ENCODE results near the gene DUSP5.
"Not testable (repeated sequence)": the region's sequence is repeated elsewhere in the genome, so short reads cannot be mapped to it uniquely, and the experiment has no call there.

Gene DUSP5, protein sequence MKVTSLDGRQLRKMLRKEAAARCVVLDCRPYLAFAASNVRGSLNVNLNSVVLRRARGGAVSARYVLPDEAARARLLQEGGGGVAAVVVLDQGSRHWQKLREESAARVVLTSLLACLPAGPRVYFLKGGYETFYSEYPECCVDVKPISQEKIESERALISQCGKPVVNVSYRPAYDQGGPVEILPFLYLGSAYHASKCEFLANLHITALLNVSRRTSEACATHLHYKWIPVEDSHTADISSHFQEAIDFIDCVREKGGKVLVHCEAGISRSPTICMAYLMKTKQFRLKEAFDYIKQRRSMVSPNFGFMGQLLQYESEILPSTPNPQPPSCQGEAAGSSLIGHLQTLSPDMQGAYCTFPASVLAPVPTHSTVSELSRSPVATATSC

DNA sequence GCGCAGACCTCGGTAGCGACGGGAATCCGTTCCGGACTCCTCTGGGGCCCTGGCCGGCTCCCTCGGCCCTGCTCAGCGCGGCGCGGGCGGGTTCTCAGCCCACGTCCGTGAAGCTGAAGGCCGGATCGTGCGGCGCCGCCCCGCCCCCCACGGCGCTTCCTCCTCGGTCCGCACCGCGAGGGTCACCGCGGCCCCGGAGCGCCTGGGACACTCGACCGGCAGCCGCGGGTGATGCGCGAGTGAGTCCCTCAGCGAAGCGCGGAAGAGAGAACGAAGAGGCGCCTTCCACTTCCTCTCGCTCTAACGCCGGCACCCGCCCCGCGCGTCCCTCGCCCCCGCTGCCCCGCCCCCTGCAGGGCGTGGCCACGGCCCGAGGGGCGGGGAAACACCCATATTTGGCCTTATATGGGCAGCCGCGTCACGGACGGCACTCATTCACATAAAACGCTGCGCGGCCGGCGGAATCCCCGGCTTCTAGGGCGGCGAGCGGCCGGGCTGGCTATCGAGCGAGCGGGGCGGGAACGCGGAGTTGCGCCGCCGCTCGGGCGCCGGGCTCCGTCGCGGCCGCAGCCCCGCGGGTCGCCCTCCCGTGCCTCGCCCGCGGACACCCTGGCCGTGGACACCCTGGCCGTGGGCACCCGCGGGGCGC lies at the start of gene DUSP5:
DUSP5 (plus strand) TSS at position 470 of the 649 bp plus-strand sequence. CDS start 215 bp downstream, outside the sequence.
- in situ Hi-C loops (cut with MboI; ENCODE audit: low pct_unique_long_range_greater_than_20kb, low sequenced_read_pairs): no loop called here
- peak; percentile 91 for DNase-seq

DNA sequence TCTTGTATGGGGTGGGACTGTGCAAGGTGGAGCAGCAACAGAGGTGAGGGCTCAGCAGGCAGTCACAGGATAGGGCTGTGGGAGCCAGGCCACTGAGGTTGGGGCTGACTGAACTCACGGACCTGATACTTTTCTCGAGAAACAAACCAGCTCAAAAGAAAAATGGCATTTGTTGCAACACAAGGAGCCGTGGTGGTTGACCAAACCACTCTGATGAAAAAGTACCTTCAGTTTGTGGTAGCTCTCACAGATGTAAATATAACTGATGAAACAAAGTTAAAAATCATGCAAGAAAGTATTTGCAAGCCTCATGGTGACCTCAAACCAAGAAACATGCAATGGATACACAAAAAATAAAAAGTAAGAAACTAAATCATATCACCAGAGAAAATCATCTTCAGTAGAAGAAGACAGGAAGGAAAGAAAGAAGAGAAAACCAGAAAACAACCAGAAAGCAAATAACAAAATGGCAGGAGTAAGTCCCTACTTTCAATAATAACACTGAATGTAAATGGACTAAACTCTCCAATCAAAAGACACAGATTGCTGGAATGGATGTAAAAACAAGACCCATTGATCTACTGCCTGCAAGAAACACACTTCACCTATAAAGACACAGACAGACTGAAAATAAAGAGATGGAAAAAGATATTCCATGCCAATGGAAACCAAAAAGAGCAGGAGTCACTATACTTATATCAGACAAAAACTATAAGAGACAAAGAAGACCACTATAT lies 48.9 kb upstream of the DUSP5 start:
- in situ Hi-C loops (cut with MboI; ENCODE audit: low pct_unique_long_range_greater_than_20kb, low sequenced_read_pairs): no loop called here
- DNase-seq: no peak

DNA sequence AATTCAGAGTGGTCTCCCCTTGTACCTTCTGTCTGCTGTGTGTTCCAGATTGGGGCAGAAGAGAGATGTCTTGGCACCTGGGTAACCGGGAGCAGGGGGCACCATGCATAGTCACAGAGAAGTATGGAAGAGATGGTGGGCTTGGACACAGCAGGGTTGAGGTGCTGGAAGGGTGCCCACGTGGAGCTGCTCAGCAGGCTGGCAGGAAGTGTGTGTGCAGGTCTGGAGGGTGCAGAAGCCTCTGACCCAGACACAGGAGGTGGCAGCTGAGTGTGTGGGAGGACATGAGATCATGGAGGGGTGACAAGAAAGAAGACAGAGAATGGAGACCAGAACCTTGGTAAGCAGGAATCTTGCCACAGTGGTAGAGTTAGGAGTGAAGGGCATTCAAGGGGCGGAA lies 42.3 kb upstream of the DUSP5 start:
- in situ Hi-C loops (cut with MboI; ENCODE audit: low pct_unique_long_range_greater_than_20kb, low sequenced_read_pairs): no loop called here
- peak; percentile 8 for DNase-seq

DNA sequence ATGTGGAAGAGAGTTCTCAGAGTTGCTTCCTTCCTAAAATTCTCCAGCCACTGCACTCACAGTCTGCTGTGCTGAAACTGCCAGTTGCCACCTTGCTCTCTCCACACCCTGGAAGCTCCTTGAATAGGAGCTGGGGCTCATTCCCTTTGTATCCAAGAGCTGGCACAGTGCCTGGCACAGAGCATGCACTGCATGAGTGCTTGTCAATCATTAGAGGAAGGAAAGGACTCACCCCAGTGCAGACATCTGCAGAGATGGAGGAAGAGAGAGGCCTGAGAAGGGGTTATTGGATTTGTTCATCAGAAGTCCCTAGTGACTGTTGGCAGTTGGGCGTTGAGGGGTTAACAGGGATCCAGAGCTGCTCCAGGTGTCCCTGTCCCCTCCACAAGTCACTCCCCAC lies 41.7 kb upstream of the DUSP5 start:
- in situ Hi-C loops (cut with MboI; ENCODE audit: low pct_unique_long_range_greater_than_20kb, low sequenced_read_pairs): no loop called here
- peak; percentile 3 for DNase-seq

DNA sequence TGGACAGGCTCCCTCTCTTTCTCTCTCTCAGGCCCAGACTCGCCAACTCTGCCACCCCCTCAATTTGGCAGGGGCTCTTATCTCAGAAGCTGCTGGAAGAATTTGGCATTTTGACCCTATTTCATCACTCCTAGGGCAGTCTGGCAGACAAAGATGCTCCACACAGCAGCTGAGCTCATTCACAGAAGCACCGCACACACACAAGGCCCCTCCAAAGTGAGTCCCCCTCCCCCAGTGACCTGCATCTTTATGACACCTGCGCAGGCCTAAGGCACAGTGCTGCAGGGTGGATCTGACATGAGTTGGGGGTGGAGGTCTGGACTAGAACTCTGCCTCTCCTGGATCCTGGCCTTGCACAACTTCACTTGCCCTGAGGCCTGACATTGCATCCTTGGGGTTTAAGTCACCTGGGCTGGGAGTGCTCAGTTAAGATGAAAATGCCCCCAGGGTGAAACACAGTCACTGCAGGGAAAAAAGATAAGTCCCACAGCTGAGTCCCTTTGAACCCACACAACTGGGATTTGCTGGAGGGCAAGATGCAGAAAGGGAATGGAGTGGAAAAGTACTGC lies 41.1 kb upstream of the DUSP5 start:
- in situ Hi-C loops (cut with MboI; ENCODE audit: low pct_unique_long_range_greater_than_20kb, low sequenced_read_pairs): no loop called here
- DNase-seq: no peak

DNA sequence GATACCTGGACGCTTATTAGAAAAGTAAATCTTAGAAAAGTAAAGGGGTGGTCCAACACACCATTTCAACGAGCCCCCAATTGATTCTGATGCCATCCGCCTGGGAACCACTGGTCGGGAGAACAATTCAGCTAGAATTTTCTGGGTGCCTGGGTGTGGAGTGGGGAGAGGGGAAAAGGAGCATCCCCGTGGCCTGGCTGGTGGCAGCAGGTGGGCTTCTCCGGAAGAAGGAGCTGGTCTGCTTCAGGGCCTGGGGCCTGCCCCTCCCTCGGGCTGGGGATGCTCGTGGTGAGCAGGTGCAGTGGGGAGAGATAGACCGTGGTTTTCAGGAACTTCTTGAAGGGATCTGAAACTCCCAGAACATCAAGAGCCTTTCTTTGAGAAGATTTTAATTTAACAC lies 39.9 kb upstream of the DUSP5 start:
- in situ Hi-C loops (cut with MboI; ENCODE audit: low pct_unique_long_range_greater_than_20kb, low sequenced_read_pairs): no loop called here

DNA sequence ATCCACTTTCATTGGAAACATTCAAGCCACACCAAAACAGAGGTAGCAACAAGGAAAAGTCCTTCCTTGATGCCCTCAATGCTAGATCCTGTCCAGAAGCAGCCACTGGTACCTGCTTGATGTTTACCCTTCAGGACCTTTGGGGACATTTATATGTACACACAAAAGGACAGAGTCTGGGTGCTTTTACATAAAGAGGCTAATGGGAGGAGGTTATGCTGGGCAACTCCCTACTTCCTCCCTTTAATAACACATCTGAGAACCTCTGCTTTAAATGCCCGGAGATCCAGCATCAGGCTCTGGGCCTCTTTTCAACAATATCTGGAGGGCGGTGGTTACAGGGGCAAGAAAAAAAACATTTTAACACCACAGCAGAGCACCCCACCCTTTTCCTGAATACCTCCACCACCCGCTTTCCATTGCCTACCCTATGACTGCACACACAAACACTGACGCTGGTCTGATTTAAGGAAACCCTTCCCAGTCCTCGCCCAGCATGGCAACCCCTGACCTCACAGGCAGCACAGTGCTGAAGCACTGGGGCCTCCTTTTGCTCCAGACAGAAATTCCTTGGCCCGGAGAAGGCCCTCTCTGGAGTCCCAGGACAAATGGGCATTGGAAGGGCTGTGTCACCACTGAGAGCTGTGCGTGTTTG lies 39.3 kb upstream of the DUSP5 start:
- DNase-seq: peak; percentile 6
- in situ Hi-C loops (cut with MboI; ENCODE audit: low pct_unique_long_range_greater_than_20kb, low sequenced_read_pairs): no loop called here

More for the DNA sequence above, 39.9 kb upstream of the DUSP5 start:
- no peak for DNase-seq

DNA sequence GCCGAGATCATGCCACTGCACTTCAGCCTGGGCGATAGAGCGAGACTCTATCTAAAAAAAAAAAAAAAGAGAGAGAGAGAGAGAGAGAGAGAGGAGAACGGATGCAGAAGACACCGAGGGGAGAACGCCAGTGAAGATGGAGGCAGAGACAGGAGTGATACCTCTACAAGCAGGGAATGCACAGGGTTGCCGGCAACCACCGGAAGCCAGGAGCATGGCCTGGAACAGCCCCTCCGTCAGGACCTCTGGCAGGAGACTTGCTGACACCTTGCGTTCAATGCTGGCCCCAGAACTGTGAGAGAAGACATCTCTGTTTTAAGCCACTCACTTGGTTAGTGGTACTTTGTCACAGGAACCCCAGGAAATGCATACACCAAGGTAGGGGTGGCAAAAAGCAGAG lies 38.1 kb upstream of the DUSP5 start:
- no peak for DNase-seq

DNA sequence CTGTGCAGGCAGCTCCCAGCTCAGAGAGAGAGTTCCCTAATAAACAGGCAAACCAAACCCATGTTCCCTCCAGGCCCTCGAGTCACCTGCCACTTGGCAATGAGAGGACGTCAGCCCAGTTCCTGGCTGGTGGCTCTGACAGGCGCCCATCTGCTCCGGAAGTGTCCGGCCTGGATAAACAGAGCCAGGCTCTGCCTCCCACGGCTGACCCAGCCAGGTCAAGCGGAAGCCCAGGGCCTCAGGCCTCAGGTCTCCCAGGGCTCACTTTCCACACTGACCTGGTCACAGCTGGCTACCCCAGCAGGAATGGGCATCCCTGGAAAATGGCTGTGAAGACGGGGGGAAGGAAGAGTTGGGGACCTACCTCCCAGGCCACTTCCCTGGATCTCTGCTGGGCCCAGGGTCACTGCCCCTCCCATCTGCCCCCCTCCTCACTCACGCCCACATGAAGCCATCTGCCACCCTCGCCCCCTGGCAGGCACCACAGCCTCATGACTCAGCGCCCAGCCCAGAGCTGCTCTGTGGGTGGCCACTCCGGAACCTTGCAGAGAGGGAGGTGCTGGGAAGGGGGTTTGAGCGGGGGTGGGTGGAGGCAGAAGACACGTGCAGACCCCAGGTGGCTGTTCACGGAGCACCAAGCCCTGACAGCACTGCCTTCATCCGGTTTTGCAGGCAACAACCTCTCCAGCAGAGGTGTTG lies 37.4 kb upstream of the DUSP5 start:
- in situ Hi-C loops (cut with MboI; ENCODE audit: low pct_unique_long_range_greater_than_20kb, low sequenced_read_pairs): no loop called here
- no peak for DNase-seq

More for the DNA sequence above, 38.1 kb upstream of the DUSP5 start:
- in situ Hi-C loops (cut with MboI; ENCODE audit: low pct_unique_long_range_greater_than_20kb, low sequenced_read_pairs): no loop called here

DNA sequence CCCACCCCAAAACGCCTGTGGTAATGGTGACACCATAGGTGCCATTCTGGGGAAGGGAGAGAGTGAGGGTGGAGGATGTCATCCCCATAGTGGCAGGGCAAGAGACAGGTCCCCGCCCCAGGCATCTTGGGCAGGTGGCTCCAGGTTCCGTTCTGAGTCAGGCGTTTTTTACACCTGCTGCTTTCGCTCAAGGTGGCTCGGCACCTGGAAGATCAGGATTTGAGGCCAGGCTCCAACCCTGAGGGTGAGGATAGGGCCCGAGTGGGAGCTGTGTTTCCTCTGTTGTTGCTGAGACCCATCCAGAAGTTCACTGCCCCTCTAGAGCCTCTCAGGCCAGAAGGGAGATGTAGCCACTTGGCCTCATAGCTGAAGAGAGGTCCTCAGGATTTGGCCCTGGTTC lies 36.6 kb upstream of the DUSP5 start:
- DNase-seq: no peak
- in situ Hi-C loops (cut with MboI; ENCODE audit: low pct_unique_long_range_greater_than_20kb, low sequenced_read_pairs): no loop called here

DNA sequence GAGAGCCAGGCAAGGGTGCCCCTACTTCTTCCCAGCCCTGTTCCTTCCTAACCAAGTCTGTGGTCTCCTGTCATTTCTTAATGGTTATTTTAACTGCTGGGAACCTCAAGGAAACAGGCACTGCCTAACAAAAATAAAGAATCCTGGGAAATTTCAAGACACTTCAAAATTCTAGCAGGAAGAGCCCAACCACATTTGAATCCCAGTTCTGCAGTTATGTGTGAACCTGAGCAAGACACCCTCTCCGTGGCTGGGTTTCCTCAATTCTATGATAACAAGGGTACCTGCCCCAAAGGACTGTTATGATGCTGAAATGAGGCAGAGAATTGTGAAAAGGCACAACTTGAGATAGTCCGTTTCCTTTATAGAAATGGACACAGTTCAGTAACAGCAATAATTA lies 36.2 kb upstream of the DUSP5 start:
- DNase-seq: no peak
- in situ Hi-C loops (cut with MboI; ENCODE audit: low pct_unique_long_range_greater_than_20kb, low sequenced_read_pairs): no loop called here

DNA sequence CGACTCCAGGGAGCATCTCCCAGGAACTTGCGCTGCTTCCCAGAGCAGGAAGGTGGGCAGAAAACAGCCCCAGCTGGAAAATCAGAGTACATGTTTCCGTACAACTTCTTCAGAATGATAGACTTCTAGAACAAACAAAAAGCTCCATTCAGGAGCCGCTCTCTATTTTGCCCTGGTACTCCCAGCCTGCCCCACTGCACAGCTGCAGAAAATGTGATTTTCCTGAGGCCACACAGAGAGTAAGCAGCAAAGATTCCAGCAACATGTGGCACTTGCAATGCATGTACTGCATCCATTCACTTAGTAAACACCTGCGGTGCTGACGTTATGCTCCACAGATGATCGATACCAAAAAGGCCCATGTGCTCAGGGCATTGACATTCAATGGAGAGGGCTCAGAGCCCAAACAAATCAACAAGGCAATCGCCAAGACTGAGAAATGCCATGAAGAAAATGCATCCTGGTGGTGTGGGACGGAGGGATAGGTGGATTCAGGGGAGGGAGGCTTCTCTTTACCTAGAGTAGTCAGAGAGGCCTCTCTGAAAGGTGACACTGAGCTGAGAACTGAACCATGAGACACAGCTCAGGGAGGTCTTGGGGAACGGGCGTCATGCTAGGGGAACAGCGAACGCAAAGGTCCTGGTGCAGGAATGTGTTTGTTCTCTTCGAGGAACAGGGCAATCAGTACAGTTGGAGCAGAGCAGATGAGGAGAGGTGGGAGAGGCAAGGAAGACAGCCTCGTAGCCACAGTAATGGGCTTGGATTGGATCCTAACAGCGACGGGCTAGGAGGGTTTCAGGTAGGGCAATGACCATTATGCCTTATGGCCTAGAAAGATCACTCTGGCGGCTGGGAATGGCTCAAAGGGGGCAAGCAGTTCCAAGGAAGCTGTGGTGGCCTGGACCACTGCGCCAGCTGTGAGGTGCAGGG lies 35.3 kb upstream of the DUSP5 start:
- in situ Hi-C loops (cut with MboI; ENCODE audit: low pct_unique_long_range_greater_than_20kb, low sequenced_read_pairs): no loop called here
- no peak for DNase-seq

DNA sequence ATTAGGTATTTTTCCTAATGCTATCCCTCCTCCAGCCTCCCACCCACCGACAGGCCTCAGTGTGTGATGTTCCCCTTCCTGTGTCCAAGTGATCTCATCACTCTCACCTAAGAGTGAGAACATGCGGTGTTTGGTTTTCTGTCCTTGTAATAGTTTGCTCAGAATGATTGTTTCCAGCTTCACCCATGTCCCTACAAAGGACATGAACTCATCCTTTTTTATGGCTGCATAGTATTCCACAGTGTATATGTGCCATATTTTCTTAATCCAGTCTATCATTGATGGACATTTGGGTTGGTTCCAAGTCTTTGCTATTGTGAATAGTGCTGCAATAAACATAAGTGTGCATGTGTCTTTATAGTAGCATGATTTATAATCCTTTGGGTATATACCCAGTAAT lies 29.4 kb upstream of the DUSP5 start:
- in situ Hi-C loops (cut with MboI; ENCODE audit: low pct_unique_long_range_greater_than_20kb, low sequenced_read_pairs); DNase-seq: not testable (repeated sequence)

DNA sequence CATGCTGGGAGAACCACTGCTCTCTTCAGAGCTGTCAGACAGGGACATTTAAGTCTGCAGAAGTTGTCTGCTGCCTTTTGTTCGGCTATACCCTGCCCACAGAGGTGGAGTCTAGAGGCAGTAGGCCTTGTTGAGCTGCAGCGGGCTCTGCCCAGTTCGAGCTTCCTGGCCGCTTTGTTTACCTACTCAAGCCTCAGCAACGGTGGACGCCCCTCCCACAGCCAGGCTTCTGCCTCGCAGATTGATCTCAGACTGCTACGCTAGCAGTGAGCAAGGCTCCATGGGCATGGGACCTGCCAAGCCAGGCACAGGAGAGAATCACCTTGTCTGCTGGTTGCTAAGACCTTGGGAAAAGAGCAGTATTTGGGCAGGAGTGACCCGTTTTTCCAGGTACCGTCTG lies 27.2 kb upstream of the DUSP5 start:
- DNase-seq; in situ Hi-C loops (cut with MboI; ENCODE audit: low pct_unique_long_range_greater_than_20kb, low sequenced_read_pairs): not testable (repeated sequence)

DNA sequence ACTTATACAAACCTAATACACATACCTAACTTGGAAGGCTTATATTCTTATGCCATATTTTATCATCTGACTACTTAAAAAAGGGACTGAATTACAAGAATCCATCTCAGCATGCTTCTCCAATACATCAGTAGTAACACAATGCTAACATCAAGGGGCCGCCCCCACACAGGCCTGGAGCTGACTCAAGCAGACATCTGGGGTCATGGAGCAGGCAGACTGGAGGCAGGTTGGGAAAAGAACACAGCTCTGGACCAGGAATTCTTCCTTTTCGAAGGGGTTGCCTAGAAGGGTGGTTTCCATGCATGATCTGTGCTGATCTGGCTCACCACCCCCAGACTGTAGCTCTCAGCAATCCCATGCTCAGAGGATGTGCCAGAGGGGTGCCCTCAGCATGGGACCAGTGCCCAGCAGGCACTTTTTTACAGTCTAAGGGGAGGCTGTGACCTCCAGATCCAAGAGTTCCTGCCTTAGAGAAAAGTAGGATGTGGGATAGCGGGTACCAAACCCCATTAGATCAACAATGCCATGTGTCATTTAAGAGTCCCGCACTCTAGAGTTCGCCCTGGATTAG lies 26.1 kb upstream of the DUSP5 start:
- in situ Hi-C loops (cut with MboI; ENCODE audit: low pct_unique_long_range_greater_than_20kb, low sequenced_read_pairs): no loop called here
- DNase-seq: no peak

DNA sequence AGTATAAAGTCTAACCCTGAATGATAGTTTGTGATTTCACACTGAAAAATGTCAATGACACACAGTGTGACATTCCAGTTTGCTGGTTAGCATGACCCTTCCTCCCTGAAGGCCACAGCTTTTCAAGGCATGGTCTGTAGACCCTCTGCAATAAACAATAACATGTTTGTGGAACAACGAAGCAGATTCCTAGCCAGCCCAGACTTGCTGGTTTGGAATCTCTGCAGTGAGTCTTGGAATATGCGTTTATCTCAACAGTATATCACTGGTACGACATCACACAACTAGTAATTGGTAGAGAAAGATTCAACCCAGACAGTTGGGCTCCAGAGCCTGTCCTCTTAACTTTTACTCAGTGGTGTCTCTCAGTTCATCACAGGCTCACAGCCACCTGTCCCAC lies 23.7 kb upstream of the DUSP5 start:
- no peak for DNase-seq
- in situ Hi-C loops (cut with MboI; ENCODE audit: low pct_unique_long_range_greater_than_20kb, low sequenced_read_pairs): no loop called here

DNA sequence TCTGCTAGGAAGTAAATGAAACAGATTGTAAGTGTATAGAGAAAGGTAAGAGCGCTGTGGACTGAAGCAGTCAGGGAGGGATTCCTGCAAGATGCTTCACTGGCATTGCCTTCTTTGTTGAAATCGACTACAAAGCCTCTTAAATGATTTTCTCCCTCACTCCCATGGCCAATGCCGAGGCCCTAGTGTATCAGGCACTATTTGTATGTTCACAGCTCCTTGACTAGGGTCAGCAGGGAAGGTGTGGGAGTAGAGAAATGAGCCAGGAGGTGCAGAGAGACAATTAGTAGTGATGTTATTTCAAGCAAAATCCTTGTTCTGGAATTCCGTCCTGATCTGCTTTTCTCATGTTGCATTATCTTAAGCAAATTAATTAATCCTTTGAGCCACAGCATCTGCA lies 22.9 kb upstream of the DUSP5 start:
- no peak for DNase-seq
- in situ Hi-C loops (cut with MboI; ENCODE audit: low pct_unique_long_range_greater_than_20kb, low sequenced_read_pairs): no loop called here
